Psoas muscle (tissue), 8 donors: Measurements from ENCODE around the gene APOA5. TPM values are rescaled to one million over a fixed set of nuclear protein-coding genes. Genes with fewer than 3 reads are reported as not detected.

Experiments
- ATAC-seq, 4 donors: fragments of 200-7000 bp; cut with Tn5 transposase; one replicate each; pipeline ENCODE4 v1.9.1; 2020; ENCODE audit warnings: moderate library complexity in 3 of 4, mild to moderate bottlenecking in 2 of 4
- DNase-seq, 2 donors: peaks; one replicate each; pipeline ENCODE4 v3.0.0-alpha.2; 2020
- H3K27ac ChIP-seq: fragments of 200-600 bp; one replicate; pipeline ENCODE4 v1.8.0; 2022
- H3K27me3 ChIP-seq, 3 donors: fragments of 200-600 bp in 1 of 3; one replicate each; pipeline versions ENCODE4 v1.6.1 to v1.8.0; 2013 to 2022; ENCODE audit warnings: low read length in 2 of 3, mild to moderate bottlenecking in 2 of 3, moderate library complexity in 1 of 3; ENCODE audit not compliant: insufficient read depth in 3 of 3
- H3K36me3 ChIP-seq, 2 donors: fragments of 200-600 bp in 1 of 2; one replicate each; pipeline versions ENCODE4 v1.6.1 to v1.8.0; 2013 to 2022; ENCODE audit warnings: low read depth in 1 of 2, mild to moderate bottlenecking in 1 of 2, moderate library complexity in 1 of 2; ENCODE audit not compliant: insufficient read depth in 1 of 2
- H3K4me1 ChIP-seq: fragments of 200-600 bp; one replicate; pipeline ENCODE4 v1.8.0; 2022
- H3K4me3 ChIP-seq: fragments of 200-600 bp; one replicate; pipeline ENCODE4 v1.8.0; 2022; ENCODE audit warnings: mild to moderate bottlenecking
- H3K9me3 ChIP-seq: fragments of 200-600 bp; one replicate; pipeline ENCODE4 v1.8.0; 2022
- WGBS, 3 donors: extraction: QIAGEN DNeasy Blood & Tissue Kit; methylation state at CpG; one replicate each; pipeline versions ENCODE4 v1.1.6 to v1.1.7; 2013; 5-methylcytosine and 5-hydroxymethylcytosine counted together
- intact Hi-C, 2 donors: fragments of 100-400 bp; cut with DNase I; formaldehyde crosslinking; loops; one replicate each; pipeline versions ENCODE4 v1.11.0 to v1.14.2; 2022
- polyA plus RNA-seq, 3 donors: library from polyadenylated mRNA; stranded (reverse); fragments of 200-250 nt; gene quantifications; one replicate each; pipeline ENCODE4 v1.2.3, GENCODE V29; 2013
- total RNA-seq, 4 donors: library from RNA; stranded (reverse); fragmentation: NEBNext Ultra II Directional in 2 of 4; extraction: Animal tissue kit (Norgen Biotek cat#: 25700) in 2 of 4; gene quantifications; one replicate each; pipeline versions ENCODE4 v1.2.1 to v1.2.4, GENCODE V29; 2021 to 2023
- TF ChIP-seq, protein P1 (sequence below): fragments of 200-600 bp; IDR thresholded peaks from one replicate; pipeline ENCODE4 v1.8.0; 2022; ENCODE audit warnings: antibody characterized with exemption
- donor health status: healthy with polysubstance abuse.
- donor health status: DM: no; HTN: no; CAD: no; lungs with moderate emphysema.
- donor health status: Bipolar disorder and iron deficiency.
- donor health status: healthy.
- donor health status: DM: yes; HTN: yes; CAD: no.
- donor health status: DM: no; HTN: no; CAD: no.
- donor health status: DM: no; HTN: no; CAD: no.
- donor health status: DM: yes; HTN: yes; CAD: no.

APOA5 gene
- total and polyA plus RNA-seq, 7 donors = 0.05 TPM; not detected in 6

GRCh38 chr11:116826751-116827431 lies 35.2 kb upstream of the APOA5 start:
- Histone ChIP-seq H3K9me3 (no peaks in the 10 kb centered on the region), H3K4me1 (no peaks in the 10 kb centered on the region), H3K36me3 (no peaks in the 10 kb centered on the region), H3K4me3 (no peak overlapping the region), H3K27ac (no peak overlapping the region), H3K27me3 (no peaks in the 10 kb centered on the region)
- intact Hi-C loops = no loop called here
- TF ChIP-seq, protein P1, sequence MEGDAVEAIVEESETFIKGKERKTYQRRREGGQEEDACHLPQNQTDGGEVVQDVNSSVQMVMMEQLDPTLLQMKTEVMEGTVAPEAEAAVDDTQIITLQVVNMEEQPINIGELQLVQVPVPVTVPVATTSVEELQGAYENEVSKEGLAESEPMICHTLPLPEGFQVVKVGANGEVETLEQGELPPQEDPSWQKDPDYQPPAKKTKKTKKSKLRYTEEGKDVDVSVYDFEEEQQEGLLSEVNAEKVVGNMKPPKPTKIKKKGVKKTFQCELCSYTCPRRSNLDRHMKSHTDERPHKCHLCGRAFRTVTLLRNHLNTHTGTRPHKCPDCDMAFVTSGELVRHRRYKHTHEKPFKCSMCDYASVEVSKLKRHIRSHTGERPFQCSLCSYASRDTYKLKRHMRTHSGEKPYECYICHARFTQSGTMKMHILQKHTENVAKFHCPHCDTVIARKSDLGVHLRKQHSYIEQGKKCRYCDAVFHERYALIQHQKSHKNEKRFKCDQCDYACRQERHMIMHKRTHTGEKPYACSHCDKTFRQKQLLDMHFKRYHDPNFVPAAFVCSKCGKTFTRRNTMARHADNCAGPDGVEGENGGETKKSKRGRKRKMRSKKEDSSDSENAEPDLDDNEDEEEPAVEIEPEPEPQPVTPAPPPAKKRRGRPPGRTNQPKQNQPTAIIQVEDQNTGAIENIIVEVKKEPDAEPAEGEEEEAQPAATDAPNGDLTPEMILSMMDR = no peak
- WGBS, 3 donors = 70 to 76% (median 75%) methylated on average over 9 of the region's 9 CpGs
- DNase-seq (no peak), ATAC-seq (no peak)

- Histone ChIP-seq H3K27me3 (no peaks in the 10 kb centered on the region), H3K9me3 (no peaks in the 10 kb centered on the region), H3K4me3 (no peak overlapping the region), H3K27ac (no peak overlapping the region), H3K36me3 (no peaks in the 10 kb centered on the region), H3K4me1 (no peaks in the 10 kb centered on the region)
- 76 to 79% (median 78%) methylated on average over 22 of the region's 22 CpGs for WGBS, 3 donors
- ATAC-seq (no peak), DNase-seq (no peak)
- TF ChIP-seq, protein P1 = no peak
- intact Hi-C loops = no loop called here
These were observed 34.4 kb upstream of the APOA5 start for GRCh38 chr11:116825854-116826750.

DNA sequence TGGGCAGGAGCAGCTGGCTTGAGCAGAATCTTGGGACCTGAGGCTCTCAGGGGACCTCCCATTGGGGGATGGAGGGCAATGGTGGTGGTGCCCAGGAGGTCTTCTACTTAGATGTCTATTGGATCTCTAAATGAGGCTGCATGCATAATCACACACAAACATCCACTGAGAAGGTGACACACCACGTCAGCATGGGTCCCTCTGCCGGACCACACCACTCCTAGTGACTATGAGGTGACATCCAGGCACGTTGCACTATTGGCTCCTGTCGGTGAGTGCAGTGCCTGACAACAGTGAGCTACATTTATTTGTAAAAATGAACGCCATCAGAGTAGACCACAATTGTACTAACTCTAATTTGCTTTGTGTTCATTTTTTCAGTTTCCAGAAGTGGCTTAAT lies 33.8 kb upstream of the APOA5 start:
- Histone ChIP-seq H3K4me1 (no peaks in the 10 kb centered on the region), H3K27me3 (no peaks in the 10 kb centered on the region), H3K4me3 (no peak overlapping the region), H3K9me3 (no peaks in the 10 kb centered on the region), H3K36me3 (no peaks in the 10 kb centered on the region), H3K27ac (no peak overlapping the region)
- ATAC-seq = no peak
- TF ChIP-seq, protein P1 = no peak
- WGBS, 3 donors = 72 to 78% (median 73%) methylated on average over 5 of the region's 5 CpGs
- intact Hi-C loops = no loop called here
- DNase-seq = no peak

GRCh38 chr11:116823031-116823843 lies 31.6 kb upstream of the APOA5 start, which contains the start of gene APOA4:
APOA4 (minus strand) TSS chr11:116823304; CDS start chr11:116823191, 113 bp downstream.
- H3K27ac ChIP-seq = peak within 1 kb of the TSS; percentile 58
- H3K4me3 ChIP-seq = no peak within 1 kb of the TSS
- no peaks in the 10 kb centered on the region for H3K4me1 ChIP-seq
- H3K27me3 ChIP-seq = no peaks in the 10 kb centered on the region
- TF ChIP-seq, protein P1 = no peak
- H3K9me3 ChIP-seq = no peaks in the 10 kb centered on the region
- no peaks in the 10 kb centered on the region for H3K36me3 ChIP-seq
- DNase-seq (no peak), ATAC-seq (peak; percentile 8 to 42 (median 17))
- intact Hi-C loops = no loop called here
- 71 to 80% (median 79%) methylated on average over 16 of the region's 16 CpGs for WGBS, 3 donors
